ENCODE results near the gene RHOBTB3.

DNA sequence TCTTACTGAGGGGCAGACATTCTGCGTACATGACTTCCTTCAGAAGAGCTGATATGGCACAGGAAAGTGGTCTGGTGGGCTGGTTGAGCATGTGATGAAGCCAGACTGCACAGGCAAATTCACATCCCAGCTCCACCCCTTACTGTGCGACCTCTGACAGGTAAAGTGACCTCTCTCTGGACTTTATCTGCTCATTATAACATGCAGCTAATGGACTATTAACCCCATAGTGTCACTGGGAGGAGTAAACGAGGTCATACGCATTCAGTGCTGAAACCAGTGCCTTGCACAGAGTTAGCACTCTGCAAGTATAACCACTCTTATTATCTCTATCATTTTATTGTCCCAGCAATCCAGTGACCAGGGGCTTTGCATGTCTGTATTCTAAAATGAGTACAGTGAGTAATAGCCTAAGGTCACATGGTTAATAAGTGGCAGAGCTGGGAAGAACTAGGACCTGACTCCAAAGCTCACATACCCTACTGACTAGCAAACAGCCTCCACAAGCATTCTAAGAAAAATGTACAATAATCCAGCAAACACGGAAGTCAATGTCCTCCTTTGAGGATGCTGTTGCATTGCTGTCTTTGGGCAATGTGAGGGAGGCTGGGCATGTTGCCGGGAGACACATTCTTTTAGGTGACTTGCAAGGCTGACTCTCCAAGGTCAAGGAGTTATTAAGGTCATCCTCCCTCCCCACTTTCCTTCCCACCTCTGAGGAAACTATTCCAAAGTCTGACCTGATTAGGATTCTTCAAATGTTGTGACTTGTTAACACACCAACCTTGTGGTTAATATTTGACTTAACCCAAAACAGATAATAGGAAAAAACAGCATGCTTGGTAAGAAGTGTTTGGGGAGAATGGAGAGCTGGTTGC is 72.4 kb downstream of the RHOBTB3 start:
- no peak for TF ChIP-seq CTCF (IDR thresholded peaks at IDR 0.05)
- TF ChIP-seq POLR2A (IDR thresholded peaks at IDR 0.05): no peak
